HCT116 (cell line): Measurements from ENCODE around the gene TFDP3.

Source experiments
- CTCF ChIP-seq, 3 experiments: fragments of 200-600 bp in 1 of 3; sonication (generic) in 1 of 3; IDR thresholded peaks in 2 of 3; conservative IDR thresholded peaks in 1 of 3; 2 replicates each; pipeline ENCODE4 v1.5.1; 2012 to 2017; ENCODE audit warnings: low read depth in 2 of 3, low read length in 2 of 3, antibody characterized with exemption in 1 of 3, borderline replicate concordance in 1 of 3, control low read depth in 1 of 3, mild to moderate bottlenecking in 1 of 3, mixed read lengths in 1 of 3, mixed run types in 1 of 3, moderate library complexity in 1 of 3; ENCODE audit not compliant: insufficient read depth in 1 of 3
- EZH2phosphoT487 ChIP-seq: fragments of 200-600 bp; IDR thresholded peaks from 2 replicates; pipeline ENCODE4 v1.6.1; 2018; ENCODE audit warnings: antibody characterized with exemption, borderline replicate concordance
- MAX ChIP-seq: IDR thresholded peaks from 2 replicates; pipeline ENCODE4 v1.6.1; 2012
- POLR2A ChIP-seq: IDR thresholded peaks from 2 replicates; pipeline ENCODE4 v1.7.0; 2011; ENCODE audit warnings: borderline replicate concordance; ENCODE audit not compliant: insufficient read depth, insufficient read length; ENCODE audit errors: extremely low read depth
- RAD21 ChIP-seq: IDR thresholded peaks from 2 replicates; pipeline ENCODE4 v1.6.1; 2012; ENCODE audit warnings: low read depth, mild to moderate bottlenecking
- REST ChIP-seq: IDR thresholded peaks from 2 replicates; pipeline ENCODE4 v1.6.1; 2012; ENCODE audit warnings: low read depth
- TCF7L2 ChIP-seq: IDR thresholded peaks from 2 replicates; pipeline ENCODE4 v1.7.0; 2011; ENCODE audit warnings: borderline replicate concordance, inconsistent platforms; ENCODE audit not compliant: insufficient read depth, insufficient read length; ENCODE audit errors: extremely low read depth
- ZNF274 ChIP-seq: fragments of 200-500 bp; sonication (Bioruptor generic); IDR thresholded peaks from 2 replicates; pipeline ENCODE4 v1.6.1; 2014; ENCODE audit warnings: mild to moderate bottlenecking, low read depth, low read length, inconsistent platforms

- TF ChIP-seq CTCF (IDR thresholded peaks at IDR 0.05 in 2 of 3, conservative IDR thresholded peaks at IDR 0.05 in 1 of 3; ENCODE audit: borderline replicate concordance in 1 of 3, insufficient read depth in 1 of 3, low read depth in 2 of 3, low read length in 2 of 3) (no peak), EZH2phosphoT487 (no peak), REST (no peak), POLR2A (no peak), TCF7L2 (no peak), MAX (no peak), ZNF274 (no peak), RAD21 (no peak)
Observed at GRCh38 chrX:133175162-133175561, 43.0 kb downstream of the TFDP3 start.
